Body of pancreas (tissue), 4 donors: ENCODE measurements around the gene PTHLH.

ENCODE experiments used
- CTCF ChIP-seq, 7 experiments: fragments of 450-650 bp in 4 of 7; fragments of 200-600 bp in 3 of 7; sonication (generic) in 3 of 7; IDR thresholded peaks; one replicate each; pipeline ENCODE4 v1.5.1; 2016 to 2019; ENCODE audit warnings: antibody characterized with exemption in 7 of 7
- POLR2A ChIP-seq, 3 donors: fragments of 450-650 bp; IDR thresholded peaks; one replicate each; pipeline ENCODE4 v1.6.1; 2016; ENCODE audit warnings: antibody characterized with exemption in 3 of 3, mild to moderate bottlenecking in 2 of 3

- TF ChIP-seq CTCF (IDR thresholded peaks at IDR 0.05): no peak
- no peak for TF ChIP-seq POLR2A (IDR thresholded peaks at IDR 0.05)
Measured at GRCh38 chr12:27927347-27927746, 45.2 kb downstream of the PTHLH start.
